Activated CD8-positive, alpha-beta T cell treated with anti-CD3 and anti-CD28 coated beads, Interleukin-2, amount 10 ng/mL, durations not matched to agents 7 days and 5 days (primary cell): ENCODE measurements around the gene CFD. TPM values are rescaled to one million over a fixed set of nuclear protein-coding genes. Genes with fewer than 3 reads are reported as not detected.

Source experiments
- ATAC-seq: fragments of 150-1000 bp; cut with Tn5 transposase; one replicate; pipeline ENCODE4 v1.10.0; 2021; ENCODE audit warnings: moderate library complexity
- CTCF ChIA-PET: fragments of 350-600 bp; sonication (Branson Sonifier 250); formaldehyde crosslinking; loops from one replicate; lab custom pipeline; 2021; ENCODE audit warnings: antibody characterized with exemption; lab: Charles Lee
- POLR2A ChIA-PET: fragments of 350-600 bp; sonication (Branson Sonifier 250); formaldehyde crosslinking; loops from one replicate; lab custom pipeline; 2021; ENCODE audit warnings: antibody characterized with exemption; lab: Charles Lee
- DNase-seq: peaks from one replicate; pipeline ENCODE4 v3.0.0-alpha.2; 2020
- H3K27ac Mint-ChIP-seq: one replicate; pipeline ENCODE4 v1.8.0; 2021; ENCODE audit warnings: mild to moderate bottlenecking, mixed read lengths
- H3K27me3 Mint-ChIP-seq: one replicate; pipeline ENCODE4 v1.8.0; 2021; ENCODE audit warnings: low read depth, mixed read lengths
- H3K36me3 Mint-ChIP-seq: one replicate; pipeline ENCODE4 v1.8.0; 2021; ENCODE audit warnings: low read depth, mixed read lengths
- H3K4me1 Mint-ChIP-seq: one replicate; pipeline ENCODE4 v1.8.0; 2021; ENCODE audit warnings: low read depth, mixed read lengths
- H3K4me3 Mint-ChIP-seq: one replicate; pipeline ENCODE4 v1.8.0; 2021; ENCODE audit warnings: mild to moderate bottlenecking, mixed read lengths
- H3K9me3 Mint-ChIP-seq: one replicate; pipeline ENCODE4 v1.8.0; 2022; ENCODE audit warnings: mixed read lengths; ENCODE audit not compliant: insufficient read depth
- microRNA-seq: library from miRNA; unstranded; fragments of <30 nt; microRNA quantifications from one replicate; pipeline ENCODE4 v1.2.0, GENCODE V29; 2022
- total RNA-seq, 2 experiments: library from RNA; stranded (reverse); gene quantifications; one replicate each; pipeline ENCODE4 v1.2.3, GENCODE V29; 2021

The CFD gene
- total RNA-seq, 2 experiments from 2014 or later, result 2.1 to 2.2 TPM

GRCh38 chr19:912181-913079 lies 53.0 kb downstream of the CFD start:
- DNase-seq (peak; percentile 48), ATAC-seq (no peak)
- H3K9me3 Mint-ChIP-seq, result no peaks in the 10 kb centered on the region
- peaks cover under 1% of the 10 kb centered on the region for H3K27me3 Mint-ChIP-seq
- peaks cover 7% of the 10 kb centered on the region for H3K36me3 Mint-ChIP-seq
- peak overlapping the region; percentile 88 for H3K27ac Mint-ChIP-seq
- H3K4me3 Mint-ChIP-seq, result peak overlapping the region; percentile 75
- peaks cover 31% of the 10 kb centered on the region for H3K4me1 Mint-ChIP-seq
- ChIA-PET POLR2A (no interaction called here), CTCF (no interaction called here)

Small RNAs within 50 kb of the gene (microRNA-seq; reads per million reads assigned to microRNA genes)
- 112 reads per million, percentile 62 among the genes with 10 or more reads in this experiment for gene MIR3187

Other genes starting within 250 kb of the CFD start
- 10 to 100 TPM; 50.6 to 51.0 TPM for gene POLRMT, start 226.1 kb upstream of the CFD start, total RNA-seq
- gene FGF22, start 219.8 kb upstream of the CFD start, total RNA-seq, result not detected
- 10 to 100 TPM; 71.3 to 78.4 TPM for gene RNF126, start 196.4 kb upstream of the CFD start, total RNA-seq
- 1 to 10 TPM; 2.2 to 3.0 TPM for gene FSTL3, start 183.3 kb upstream of the CFD start, total RNA-seq
- gene PRSS57, start 164.2 kb upstream of the CFD start, total RNA-seq, result not detected
- gene PALM, start 150.7 kb upstream of the CFD start, total RNA-seq, result not detected
- not detected for gene MISP, start 108.6 kb upstream of the CFD start, total RNA-seq
- gene PTBP1, start 62.2 kb upstream of the CFD start, total RNA-seq, result 100 to 1,000 TPM; 524 to 526 TPM
- gene PLPPR3, start 37.7 kb upstream of the CFD start, total RNA-seq, result not detected
- not detected for gene AZU1, start 31.8 kb upstream of the CFD start, total RNA-seq
- not detected for gene PRTN3, start 18.7 kb upstream of the CFD start, total RNA-seq
- not detected for gene ELANE, start 7.4 kb upstream of the CFD start, total RNA-seq
- gene MED16, start 33.5 kb downstream of the CFD start, total RNA-seq, result 10 to 100 TPM; 55.9 to 60.4 TPM
- gene RNU6-9, start 33.8 kb downstream of the CFD start, total RNA-seq, result not detected
- gene R3HDM4, start 53.6 kb downstream of the CFD start, total RNA-seq, result 10 to 100 TPM; 75.9 to 76.7 TPM
- 1 to 10 TPM in 1 of 2 experiments, under 1 TPM in 1; 0.55 to 1.1 TPM for gene KISS1R, start 57.7 kb downstream of the CFD start, total RNA-seq
- gene ARID3A, start 66.4 kb downstream of the CFD start, total RNA-seq, result 10 to 100 TPM; 26.7 to 27.7 TPM
- gene WDR18, start 124.7 kb downstream of the CFD start, total RNA-seq, result 10 to 100 TPM; 51.5 to 53.0 TPM
- gene GRIN3B, start 140.8 kb downstream of the CFD start, total RNA-seq, result not detected
- 100 to 1,000 TPM; 153 to 160 TPM for gene TMEM259, start 161.5 kb downstream of the CFD start, total RNA-seq
- gene RNU6-2, start 161.9 kb downstream of the CFD start, total RNA-seq, result not detected
- 100 to 1,000 TPM; 417 to 455 TPM for gene CNN2, start 166.9 kb downstream of the CFD start, total RNA-seq
- 10 to 100 TPM; 76.6 to 77.5 TPM for gene ABCA7, start 180.4 kb downstream of the CFD start, total RNA-seq
- gene ARHGAP45, start 207.5 kb downstream of the CFD start, total RNA-seq, result 100 to 1,000 TPM; 433 to 445 TPM
- 100 to 1,000 TPM; 176 to 177 TPM for gene POLR2E, start 235.7 kb downstream of the CFD start, total RNA-seq
- 100 to 1,000 TPM; 174 to 177 TPM for gene GPX4, start 244.3 kb downstream of the CFD start, total RNA-seq